KMS-11 (cell line): ENCODE measurements around the gene KCNN3.

Source experiments
- H2AFZ ChIP-seq: fragments of 200-600 bp; sonication (generic); 2 replicates; pipeline ENCODE4 v1.6.1; 2016; ENCODE audit warnings: antibody characterized with exemption, mixed run types, low read depth
- H3K27ac ChIP-seq: fragments of 200-600 bp; sonication (generic); 2 replicates; pipeline ENCODE4 v1.6.1; 2016; ENCODE audit warnings: mild to moderate bottlenecking, mixed run types
- H3K27me3 ChIP-seq: fragments of 200-600 bp; sonication (generic); 2 replicates; pipeline ENCODE4 v1.6.1; 2017; ENCODE audit warnings: mild to moderate bottlenecking, low read depth, mixed run types, moderate library complexity; ENCODE audit not compliant: insufficient read depth
- H3K36me3 ChIP-seq: fragments of 200-600 bp; sonication (generic); 2 replicates; pipeline ENCODE4 v1.6.1; 2017; ENCODE audit warnings: mild to moderate bottlenecking, mixed run types; ENCODE audit not compliant: insufficient read depth
- H3K4me1 ChIP-seq: fragments of 200-600 bp; sonication (generic); 2 replicates; pipeline ENCODE4 v1.6.1; 2016; ENCODE audit warnings: mild to moderate bottlenecking, low read depth, mixed run types; ENCODE audit not compliant: poor library complexity, severe bottlenecking
- H3K4me2 ChIP-seq: fragments of 200-600 bp; sonication (generic); 2 replicates; pipeline ENCODE4 v1.7.0; 2016; ENCODE audit warnings: mild to moderate bottlenecking, mixed run types
- H3K4me3 ChIP-seq: fragments of 200-600 bp; sonication (generic); IDR thresholded peaks from 2 replicates; pipeline ENCODE4 v1.6.1; 2017; ENCODE audit warnings: low read depth, low read length, mixed read lengths; ENCODE audit not compliant: insufficient read depth
- H3K79me2 ChIP-seq: fragments of 200-600 bp; sonication (generic); 2 replicates; pipeline ENCODE4 v1.6.1; 2016; ENCODE audit warnings: low read depth, mixed run types; ENCODE audit not compliant: insufficient read depth
- H3K9ac ChIP-seq: fragments of 200-600 bp; sonication (generic); 2 replicates; pipeline ENCODE4 v1.6.1; 2016; ENCODE audit warnings: mild to moderate bottlenecking, mixed run types
- H4K20me1 ChIP-seq: fragments of 200-600 bp; sonication (generic); 2 replicates; pipeline ENCODE4 v1.6.1; 2016; ENCODE audit warnings: mild to moderate bottlenecking, mixed run types; ENCODE audit not compliant: insufficient read depth
- CTCF ChIP-seq: fragments of 200-600 bp; sonication (generic); conservative IDR thresholded peaks from 2 replicates; pipeline ENCODE4 v1.6.1; 2017; ENCODE audit warnings: low read depth, mild to moderate bottlenecking, antibody characterized with exemption, low read length, moderate library complexity, mixed read lengths

Gene KCNN3

GRCh38 chr1:154810571-154810970, 59.5 kb downstream of the KCNN3 start:
- H3K27me3 ChIP-seq, result no peaks in the 10 kb centered on the region
- H3K27ac ChIP-seq, result no peak overlapping the region
- no peak overlapping the region for H3K9ac ChIP-seq
- H3K4me3 ChIP-seq, result no peak overlapping the region
- H4K20me1 ChIP-seq, result no peaks in the 10 kb centered on the region
- H3K79me2 ChIP-seq, result no peaks in the 10 kb centered on the region
- peaks cover 9% of the 10 kb centered on the region for H3K4me1 ChIP-seq
- no peaks in the 10 kb centered on the region for H3K36me3 ChIP-seq
- no peak overlapping the region for H3K4me2 ChIP-seq
- H2AFZ ChIP-seq, result no peak overlapping the region
- TF ChIP-seq CTCF, result no peak

- H3K9ac ChIP-seq, result no peak overlapping the region
- no peaks in the 10 kb centered on the region for H3K27me3 ChIP-seq
- no peak overlapping the region for H2AFZ ChIP-seq
- H4K20me1 ChIP-seq, result no peaks in the 10 kb centered on the region
- no peak for TF ChIP-seq CTCF
- no peaks in the 10 kb centered on the region for H3K79me2 ChIP-seq
- no peaks in the 10 kb centered on the region for H3K36me3 ChIP-seq
- no peak overlapping the region for H3K4me2 ChIP-seq
- H3K4me1 ChIP-seq, result peaks cover 9% of the 10 kb centered on the region
- no peak overlapping the region for H3K27ac ChIP-seq
- no peak overlapping the region for H3K4me3 ChIP-seq
Observed at GRCh38 chr1:154809436-154810413, 60.4 kb downstream of the KCNN3 start.

- Histone ChIP-seq H3K4me1 (peaks cover 9% of the 10 kb centered on the region), H3K4me3 (no peak overlapping the region), H3K9ac (no peak overlapping the region), H4K20me1 (no peaks in the 10 kb centered on the region), H2AFZ (no peak overlapping the region), H3K79me2 (no peaks in the 10 kb centered on the region), H3K36me3 (no peaks in the 10 kb centered on the region), H3K27me3 (no peaks in the 10 kb centered on the region), H3K4me2 (no peak overlapping the region), H3K27ac (no peak overlapping the region)
- no peak for TF ChIP-seq CTCF
Observed at GRCh38 chr1:154808909-154809262, 61.2 kb downstream of the KCNN3 start.

GRCh38 chr1:154808261-154808908, 61.7 kb downstream of the KCNN3 start:
- TF ChIP-seq CTCF, result no peak
- Histone ChIP-seq H3K27me3 (no peaks in the 10 kb centered on the region), H3K27ac (no peak overlapping the region), H3K4me2 (no peak overlapping the region), H3K79me2 (no peaks in the 10 kb centered on the region), H3K9ac (no peak overlapping the region), H2AFZ (no peak overlapping the region), H3K36me3 (no peaks in the 10 kb centered on the region), H3K4me3 (no peak overlapping the region), H4K20me1 (no peaks in the 10 kb centered on the region), H3K4me1 (peaks cover 9% of the 10 kb centered on the region)
